Activated T-cell treated with anti-CD3 and anti-CD28 coated beads for 1 hour (primary cell): ENCODE measurements around the gene RAB24.
A peak's percentile ranks its signal among the peaks of the same experiment; 100 is the strongest.
"Not testable (repeated sequence)": the region's sequence is repeated elsewhere in the genome, so short reads cannot be mapped to it uniquely, and the experiment has no call there.

ENCODE experiments used
- DNase-seq: peaks from one replicate; pipeline ENCODE4 v3.0.0-alpha.2; 2020; ENCODE audit warnings: low read depth

RAB24 gene

DNA sequence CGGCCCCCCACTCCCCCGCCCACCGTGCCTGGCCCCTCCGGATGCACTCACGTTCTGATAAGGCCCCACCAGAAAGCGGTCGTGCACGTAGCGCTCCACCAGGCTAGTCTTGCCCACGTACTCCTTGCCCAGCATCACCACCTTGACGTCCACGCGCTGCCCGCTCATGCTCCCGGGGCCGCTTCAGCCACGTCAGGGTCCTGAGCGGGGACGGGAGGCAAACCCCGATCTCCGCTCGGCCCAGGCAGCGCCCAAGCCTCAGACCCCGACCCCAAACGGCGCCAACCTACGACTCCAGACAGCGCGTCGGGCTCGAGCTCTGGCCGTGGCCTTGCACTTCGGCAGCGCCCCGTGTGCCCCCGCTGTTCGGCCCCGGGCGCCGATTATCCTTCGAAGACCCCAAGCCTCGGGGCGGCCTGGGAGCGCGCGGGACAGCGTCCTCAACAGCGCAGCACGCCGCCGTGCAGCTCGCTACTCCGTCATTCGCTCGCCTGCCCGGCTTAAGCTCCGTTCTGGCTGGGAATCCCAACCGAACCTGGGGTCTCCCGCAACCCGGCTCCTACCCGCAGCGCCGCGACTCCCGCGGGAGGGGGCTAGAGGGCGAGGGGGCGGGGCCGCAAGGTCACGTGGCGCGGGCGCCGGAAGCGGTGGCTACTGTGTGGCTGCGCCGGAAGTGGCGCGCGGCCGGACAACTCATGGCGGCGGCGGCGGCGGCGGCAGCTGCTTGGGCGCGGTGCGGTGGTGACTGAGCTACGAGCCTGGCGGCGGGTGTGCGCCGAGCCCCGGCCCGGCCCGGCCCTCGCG lies at the start of gene RAB24, which contains the start of gene PRELID1:
Gene RAB24, minus strand, starts transcription at position 599 of the 804 bp plus-strand sequence. Its CDS starts 431 bp downstream, at position 168.
Gene PRELID1, plus strand, starts transcription at position 679 of the 804 bp plus-strand sequence. CDS start 187 bp downstream, outside the sequence.
- peak; percentile 83 for DNase-seq

DNA sequence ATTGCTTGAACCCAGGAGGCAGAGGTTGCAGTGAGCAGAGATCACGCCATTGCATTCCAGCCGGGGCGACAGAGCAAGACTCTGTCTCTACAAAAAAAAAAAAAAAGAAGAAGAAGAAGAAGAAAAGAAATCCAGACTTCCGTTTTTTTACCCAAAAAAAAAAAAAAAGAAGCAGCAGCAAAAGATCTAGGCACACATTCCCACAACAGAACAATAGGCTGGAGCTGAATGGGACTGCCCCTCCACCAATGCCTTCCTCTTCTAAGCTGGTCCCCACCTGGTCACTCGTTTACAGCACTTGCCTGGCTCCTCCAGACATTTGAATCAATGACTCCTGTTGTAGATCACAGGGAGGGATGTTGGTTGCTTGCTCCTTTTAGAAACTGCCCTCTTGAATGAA lies 49.6 kb upstream of the RAB24 start:
- no peak for DNase-seq

DNA sequence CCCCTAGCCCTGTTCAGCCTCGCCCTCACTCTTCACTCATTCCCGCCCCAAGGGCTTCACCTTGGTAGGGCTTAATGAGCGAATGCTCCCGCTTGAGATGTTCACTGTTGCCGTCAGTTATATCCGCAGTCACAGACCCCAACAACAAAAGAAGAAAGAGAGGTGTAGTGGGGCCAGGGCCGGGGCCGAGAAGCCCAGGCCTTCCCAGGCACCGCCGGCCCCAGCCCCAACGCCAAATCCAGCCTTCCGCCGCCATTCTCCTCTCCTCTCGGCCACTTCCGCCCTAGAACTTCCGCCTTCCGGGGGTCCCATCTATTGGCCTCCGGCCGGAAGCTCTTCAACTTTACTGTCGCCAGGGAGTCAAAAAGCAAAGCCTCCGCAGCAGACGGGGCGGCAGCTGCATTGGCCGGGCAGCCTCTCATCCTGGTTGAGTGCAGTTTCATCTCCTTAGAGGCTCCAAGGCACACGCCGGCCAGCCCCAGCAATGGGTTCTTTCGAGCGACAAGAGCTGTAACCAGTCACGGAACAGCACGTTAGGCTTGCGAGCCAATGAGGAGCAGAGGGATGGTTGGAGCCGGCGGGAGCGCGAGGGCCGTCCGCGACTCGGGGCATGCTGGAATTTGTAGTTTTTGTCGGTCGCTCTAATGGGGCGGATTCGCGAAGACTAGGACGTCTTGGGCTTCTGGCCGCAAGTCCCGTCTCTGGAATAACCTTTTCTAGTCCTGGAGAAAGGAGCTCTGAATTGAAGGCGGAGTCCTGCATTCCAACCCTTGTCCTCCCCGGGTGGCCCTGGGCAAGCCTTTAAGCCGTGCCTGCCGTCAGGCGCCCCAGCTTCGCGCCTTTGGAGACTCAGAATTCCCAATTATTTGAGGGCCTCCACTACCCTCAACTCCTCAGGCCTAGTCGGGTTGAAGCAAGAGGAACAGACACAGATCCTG lies 48.1 kb upstream of the RAB24 start, which contains the start of gene LMAN2:
Gene LMAN2, minus strand, starts transcription at position 277 of the 938 bp plus-strand sequence. Its CDS starts 21 bp downstream, at position 256.
- peak; percentile 82 for DNase-seq

DNA sequence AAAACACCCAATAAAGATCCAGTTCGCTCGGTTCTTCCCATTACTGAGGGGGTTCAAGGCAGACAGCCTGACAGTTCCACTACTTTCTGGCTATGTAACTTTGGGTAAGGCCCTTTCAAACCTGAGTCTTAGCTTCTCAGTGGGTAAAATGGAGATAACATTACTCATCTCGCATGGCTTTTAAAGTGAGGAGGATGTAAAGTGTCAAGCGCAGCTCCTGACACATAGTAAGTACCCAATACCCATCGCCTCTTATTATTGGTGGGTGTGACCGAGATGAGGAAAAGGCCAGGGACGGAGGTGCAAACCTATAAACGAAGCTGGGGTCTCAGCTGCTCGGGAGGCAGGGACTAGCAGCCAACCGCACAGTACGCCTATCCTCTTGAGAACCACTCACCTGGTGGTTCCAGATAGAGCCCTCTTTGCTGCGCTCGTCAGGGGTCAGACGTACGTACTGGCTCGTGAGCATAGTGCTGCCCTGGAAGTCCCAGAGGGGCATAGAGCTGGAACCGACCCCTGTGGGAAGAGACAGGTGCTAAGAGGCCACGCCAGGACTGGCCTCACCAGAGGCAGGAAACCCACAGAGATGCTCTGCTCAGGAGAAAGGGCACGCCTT lies 47.4 kb upstream of the RAB24 start:
- DNase-seq: no peak

DNA sequence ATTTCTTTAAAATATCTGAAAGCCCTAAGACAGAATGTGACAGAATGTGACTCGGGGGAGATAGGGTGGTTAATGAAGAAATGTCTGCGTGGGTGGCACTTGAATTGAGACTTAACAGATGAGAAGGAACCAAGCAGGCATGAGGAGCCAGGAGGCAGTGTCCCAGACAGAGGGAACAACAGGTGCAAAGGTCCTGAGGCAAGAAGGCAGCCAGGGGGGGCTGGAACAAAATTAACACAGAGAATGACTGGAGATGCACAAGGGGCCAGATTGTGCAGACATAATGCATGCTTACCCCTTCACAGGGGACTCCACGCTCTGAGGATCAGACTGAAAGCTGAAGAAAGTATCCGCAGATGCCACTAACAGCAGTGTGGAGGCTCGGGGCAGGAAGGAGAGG lies 46.2 kb upstream of the RAB24 start:
- DNase-seq: no peak

DNA sequence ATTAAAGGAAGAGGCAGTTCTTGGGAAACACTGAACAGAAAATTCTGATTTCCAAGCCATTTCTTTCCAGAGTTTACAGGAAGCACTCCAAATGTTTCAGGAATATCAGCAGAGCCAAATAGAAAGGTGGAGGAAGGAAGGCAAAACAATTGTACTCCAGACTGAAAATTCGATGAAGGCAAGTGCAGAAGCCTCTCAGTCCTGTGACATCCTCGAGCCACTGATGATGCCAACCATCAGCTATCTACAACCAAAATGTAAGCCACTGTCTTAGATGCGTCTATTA lies 45.8 kb upstream of the RAB24 start:
- DNase-seq: no peak

DNA sequence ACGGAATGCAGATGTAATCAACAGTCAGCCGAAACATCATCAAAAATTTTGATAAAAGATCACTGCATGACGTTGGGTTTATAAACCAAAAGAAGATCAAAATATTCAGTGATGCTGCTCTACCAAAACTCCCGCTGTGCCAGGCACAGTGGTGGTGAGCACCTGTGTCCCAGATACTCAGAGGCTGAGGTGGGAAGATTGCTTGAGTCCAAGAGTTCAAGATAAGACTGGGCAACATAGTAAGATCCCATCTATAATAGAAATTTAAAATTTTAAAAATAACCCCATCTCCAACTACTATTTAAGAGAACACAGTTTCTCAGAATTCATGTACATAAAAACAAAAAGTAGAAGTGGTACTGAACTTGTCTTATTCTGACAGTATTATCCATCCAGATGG lies 44.2 kb upstream of the RAB24 start:
- DNase-seq: no peak

DNA sequence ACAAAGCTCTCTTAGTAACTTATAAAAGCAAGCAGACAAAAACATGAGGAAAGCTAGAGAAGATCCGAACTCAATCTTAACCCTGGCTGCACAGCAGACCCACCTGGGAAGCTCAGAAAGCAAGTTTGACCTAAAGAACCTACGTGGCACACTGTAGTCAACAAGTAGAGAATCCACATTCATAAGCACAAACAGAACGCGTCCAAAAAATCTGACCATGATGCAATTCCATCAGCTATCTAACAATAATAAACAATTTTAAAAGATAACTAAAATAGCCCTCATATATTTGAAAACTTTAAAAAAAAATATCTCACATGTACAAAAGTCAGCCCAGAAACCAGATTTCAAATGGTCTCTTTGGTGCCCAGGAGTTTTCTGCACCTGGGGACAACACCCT lies 43.3 kb upstream of the RAB24 start:
- no peak for DNase-seq

DNA sequence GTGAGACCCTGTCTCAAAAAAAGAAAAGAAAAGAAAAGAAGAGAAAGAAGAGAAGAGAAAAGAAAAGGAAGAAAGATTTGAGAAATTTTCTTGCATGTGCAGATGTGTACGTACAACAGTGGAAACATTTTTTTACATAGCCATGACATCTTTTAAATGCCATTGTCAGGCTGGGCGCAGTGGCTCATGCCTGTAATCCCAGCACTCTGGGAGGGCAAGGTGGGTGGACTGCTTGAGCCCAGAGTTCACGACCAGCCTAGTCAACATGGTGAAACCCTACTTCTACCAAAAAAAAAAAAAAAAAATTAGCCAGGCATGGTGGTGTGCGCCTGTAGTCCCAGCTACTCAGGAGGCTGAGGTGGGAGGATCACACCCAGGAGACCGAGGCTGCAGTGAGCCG lies 41.4 kb upstream of the RAB24 start:
- DNase-seq: no peak

DNA sequence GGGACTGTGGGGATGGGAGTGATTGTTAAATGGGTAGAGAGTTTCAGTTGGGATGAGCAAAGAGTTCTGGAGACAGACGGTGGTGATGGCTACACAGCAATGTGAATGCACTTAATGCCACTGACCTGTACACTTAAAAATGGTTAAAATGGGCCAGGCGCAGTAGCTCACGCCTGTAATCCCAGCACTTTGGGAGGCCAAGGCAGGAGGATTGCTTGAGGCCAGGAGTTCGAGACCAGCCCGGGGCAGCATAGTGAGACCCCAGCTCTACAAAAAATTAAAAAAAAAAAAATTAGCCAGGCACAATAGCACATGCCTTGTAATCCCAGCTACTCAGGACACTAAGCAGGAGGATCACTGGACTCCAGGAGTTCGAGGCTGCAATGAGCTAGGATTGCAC lies 40.3 kb upstream of the RAB24 start:
- no peak for DNase-seq

DNA sequence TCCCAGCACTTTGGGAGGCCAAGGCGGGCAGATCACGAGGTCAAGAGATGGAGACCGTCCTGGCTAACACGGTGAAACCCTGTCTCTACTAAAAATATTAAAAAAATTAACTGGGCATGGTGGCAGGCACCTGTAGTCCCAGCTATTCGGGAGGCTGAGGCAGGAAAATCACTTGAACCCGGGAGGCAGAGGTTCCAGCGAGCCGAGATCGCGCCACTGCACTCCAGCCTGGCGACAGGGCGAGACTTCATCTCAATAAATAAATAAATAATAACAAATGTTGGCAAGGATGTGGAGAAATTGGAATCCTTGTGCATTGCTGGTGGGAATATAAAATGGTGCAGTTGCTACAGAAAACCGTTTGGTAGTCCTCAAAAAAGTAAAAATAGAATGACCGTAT lies 39.5 kb upstream of the RAB24 start:
- not testable (repeated sequence) for DNase-seq

DNA sequence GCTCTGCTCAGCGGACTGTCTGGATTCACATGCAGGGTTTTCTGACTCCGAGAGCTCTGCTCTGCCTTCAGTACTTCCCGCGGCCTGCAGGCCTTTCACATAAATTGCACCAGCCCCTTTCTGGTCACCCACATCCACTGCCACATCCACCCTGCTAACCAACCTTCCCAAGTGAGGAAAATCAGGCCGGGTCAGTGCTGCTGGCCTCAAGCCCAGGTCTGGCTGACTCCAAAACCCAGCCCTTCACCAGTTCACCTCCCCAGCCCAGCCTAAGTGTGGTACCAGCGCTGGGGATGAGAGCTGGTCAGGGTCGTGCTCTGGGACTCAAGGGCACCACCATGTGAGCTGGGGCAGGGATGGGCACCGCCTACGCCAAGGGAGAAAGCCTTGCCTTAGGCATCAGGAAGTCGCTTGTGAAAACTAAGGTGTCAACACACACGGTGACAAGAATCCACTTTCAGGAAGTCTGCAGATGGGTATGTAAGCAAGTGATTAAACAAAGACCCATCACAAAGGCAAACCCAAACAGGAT lies 35.7 kb upstream of the RAB24 start:
- DNase-seq: no peak

DNA sequence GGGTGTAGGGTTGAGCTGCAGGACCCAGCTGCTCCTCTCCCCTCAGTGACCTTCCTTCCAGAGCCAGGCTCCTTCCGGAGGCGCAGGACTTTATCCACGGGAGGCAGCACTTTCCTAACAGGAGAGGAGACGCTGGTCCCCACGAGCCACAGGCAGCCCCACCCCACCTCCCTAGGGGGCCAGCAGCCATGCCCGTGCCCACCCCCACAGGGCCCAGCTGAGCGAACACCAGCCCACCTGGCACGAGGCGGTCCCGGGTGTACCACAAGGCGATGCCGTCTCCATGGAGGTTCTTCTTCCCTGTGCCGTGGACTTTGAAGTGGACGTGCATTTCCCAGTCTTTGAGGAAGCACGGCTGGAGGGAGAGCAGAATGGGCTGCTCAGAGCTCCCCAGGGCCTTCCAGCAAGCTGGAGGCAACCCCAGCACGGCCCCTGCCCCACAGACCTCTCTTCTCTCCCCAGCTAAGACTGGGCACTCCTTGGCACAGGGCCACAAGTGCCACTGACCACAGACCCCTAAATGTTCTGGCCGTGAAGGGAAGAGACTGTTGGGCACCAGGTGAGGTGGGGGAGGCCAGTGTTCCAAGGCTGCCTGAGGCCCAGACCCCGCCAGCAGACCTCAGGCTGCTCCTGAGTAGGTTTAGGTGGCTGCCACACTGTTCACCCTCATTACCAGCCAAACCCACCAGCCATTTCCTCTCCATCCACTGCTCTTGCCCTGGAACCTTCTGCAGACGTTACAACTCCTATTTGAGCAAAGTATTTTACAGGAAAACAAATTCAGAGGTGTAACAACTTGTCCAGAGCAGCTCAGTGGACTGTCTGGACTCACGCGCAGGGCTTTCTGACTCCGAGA lies 35.0 kb upstream of the RAB24 start:
- DNase-seq: no peak

DNA sequence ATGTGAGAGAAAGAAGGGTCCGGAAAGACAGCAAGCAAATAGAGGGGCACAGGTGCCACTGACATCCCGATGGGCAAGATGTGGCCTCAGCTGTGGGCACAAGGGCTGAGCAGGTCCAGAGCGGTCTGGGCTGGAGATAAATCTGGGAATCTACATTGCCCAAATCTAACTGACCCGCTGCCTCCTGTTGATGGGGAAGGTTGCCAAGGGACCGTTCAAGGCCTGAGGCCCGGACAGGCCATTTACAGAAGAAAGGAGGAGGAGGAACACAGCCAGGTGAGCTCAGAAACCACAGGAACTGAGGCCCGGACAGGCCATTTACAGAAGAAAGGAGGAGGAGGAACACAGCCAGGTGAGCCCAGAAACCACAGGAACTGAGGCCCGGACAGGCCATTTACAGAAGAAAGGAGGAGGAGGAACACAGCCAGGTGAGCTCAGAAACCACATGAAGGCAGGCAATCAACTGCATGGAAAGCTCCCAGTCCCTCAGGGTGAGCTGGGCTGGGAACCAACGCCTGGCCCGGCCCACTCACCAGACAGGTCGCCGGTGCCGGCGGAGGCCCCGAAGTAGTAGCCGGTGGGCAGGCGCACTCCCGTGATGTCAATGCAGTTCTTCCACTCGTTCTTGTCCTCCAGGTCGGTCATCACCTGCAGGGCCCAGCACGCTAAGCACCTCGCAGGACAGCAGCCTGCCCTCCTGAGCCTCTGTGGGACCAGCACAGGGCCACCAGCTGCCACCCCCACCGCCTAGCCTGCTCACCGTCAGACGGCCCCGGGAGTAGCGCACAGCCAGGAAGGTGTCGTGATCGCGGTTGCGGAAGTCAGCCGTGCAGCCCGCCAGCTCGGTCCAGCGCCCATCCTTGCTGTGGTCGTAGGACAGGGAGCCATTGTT lies 33.3 kb upstream of the RAB24 start:
- DNase-seq: no peak

DNA sequence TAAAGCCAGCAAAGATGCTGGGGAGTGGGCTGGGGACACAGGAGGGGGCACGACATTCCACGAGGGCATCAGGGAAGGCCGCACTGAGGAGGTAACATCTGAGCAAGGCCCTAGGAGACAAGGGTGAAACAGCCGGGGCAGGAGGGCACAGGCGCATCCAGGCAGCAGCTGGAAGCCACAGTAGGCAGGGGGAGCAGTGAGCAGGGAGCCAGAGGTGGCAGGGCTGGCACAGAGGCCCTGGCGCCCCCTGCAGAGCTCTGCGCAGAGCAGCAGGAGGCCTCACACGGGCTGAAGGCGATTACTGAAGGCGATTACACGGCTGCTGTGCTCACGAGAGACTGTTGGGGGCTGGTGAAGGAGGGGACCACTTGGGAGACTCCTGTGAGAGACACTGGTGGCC lies 32.6 kb upstream of the RAB24 start:
- DNase-seq: no peak

DNA sequence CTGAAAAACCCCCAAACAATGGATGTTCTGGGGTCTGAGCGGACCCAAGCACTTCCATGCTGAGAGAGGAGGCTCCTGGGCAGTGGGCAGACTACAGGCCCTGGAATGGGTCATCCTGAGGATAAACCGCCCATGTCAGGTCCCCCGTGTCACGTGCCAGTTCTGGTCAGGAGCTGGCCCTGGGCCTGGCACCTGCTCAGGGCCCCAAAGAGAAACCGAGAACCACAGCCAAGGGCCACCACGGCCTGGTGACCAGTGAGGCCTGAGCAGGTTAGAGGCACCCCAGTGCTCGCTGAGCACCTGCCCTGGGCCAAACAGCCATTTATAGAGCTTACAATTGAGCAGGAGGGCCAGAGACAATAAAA lies 32.2 kb upstream of the RAB24 start:
- no peak for DNase-seq

DNA sequence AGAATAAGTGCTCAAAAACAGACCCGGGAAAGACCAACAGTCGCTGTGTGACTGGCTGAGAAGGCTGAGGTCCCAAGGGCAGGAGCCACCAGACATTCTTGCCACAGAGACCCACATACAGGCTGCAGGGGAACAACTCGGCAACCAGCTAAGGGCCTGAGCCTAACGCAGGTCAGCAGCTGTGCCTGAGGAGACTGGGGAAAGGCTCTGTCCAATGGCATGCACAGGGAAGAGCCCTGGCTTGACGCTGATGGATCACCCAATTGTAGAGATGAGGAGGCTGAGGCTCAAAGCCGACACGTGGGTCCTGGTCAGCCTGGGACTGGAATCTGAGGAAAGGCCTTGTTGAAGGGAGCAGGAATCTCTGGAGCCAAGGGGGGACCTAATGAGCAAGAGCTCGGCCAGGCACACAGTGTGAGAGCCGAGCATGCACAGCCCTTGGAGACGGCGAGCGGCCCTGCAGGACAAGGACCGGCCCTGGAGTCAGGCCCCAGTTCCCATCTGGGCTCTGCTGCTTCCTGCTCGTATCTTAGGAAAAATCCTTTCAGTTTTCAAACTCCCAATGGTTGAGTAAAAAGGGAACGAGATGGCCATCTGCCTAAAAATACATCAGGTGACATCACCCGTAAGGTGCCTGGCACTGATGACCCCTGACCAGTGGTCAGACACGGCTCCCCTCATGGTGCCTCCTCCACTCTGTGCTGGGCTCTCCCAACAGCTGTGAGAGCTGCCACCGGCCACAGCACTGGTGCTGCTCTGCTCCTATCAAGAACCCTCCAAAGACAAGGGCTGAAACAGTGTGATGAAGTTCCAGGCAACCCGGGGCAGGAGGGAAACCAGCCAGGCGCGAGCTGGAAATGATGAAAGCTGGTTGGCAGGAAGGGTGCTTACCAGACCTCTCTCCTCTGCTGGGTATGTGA lies 31.5 kb upstream of the RAB24 start:
- DNase-seq: no peak

DNA sequence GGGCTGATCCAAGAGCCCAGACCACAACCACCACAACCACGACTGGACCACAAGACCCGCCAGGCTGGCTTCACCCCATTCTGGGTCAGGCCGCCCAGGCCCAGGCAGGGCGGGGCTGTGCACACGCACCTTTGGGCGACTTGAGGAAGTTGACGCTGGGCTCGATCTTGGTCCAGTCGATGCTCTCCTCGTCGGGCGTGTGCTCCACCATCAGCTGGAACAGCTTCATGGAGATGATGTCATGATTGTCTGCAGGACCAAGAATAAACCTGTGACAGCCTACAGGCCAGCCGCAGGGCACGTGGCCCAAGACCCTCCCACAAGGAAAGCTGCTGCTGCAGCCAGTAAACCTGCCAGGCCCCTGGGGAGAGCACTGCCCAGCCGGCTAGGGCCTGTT lies 30.6 kb upstream of the RAB24 start:
- no peak for DNase-seq

DNA sequence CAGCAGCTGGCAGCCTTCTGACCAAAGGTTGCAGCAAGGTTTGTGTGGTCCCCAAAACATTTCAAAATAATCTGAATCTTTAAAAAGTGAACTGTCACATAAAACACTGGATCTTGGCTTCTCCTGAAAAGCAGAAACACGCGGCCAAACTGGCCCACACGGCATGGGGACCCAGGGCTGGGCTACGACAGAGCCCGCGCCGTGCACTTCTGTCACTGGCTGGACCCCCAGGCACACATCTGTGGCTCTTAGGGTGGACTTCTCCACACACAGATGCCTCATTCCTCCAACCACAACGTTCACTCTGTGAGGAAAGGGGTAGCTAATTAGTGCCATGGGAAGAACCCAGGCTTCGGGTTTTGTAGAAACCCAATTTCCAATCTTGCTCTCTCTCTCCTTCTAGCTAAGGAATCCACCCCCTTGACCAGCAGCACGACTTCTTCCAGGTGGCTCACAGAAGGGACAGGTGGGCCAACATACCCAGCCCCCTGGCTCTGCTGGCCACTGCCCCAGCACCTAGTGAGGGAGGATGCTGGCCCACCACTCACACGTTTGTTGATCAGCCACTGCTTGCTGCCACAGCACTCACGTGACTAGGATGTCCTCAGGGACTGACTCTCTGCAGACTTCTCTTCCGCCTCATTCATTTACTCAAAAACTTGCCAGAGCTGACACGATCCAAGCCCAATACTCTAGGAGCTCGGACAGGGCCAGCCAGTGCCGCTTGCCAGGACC lies 30.1 kb upstream of the RAB24 start:
- no peak for DNase-seq
